GM21381 (cell line): Measurements from ENCODE around the gene TBC1D32.

Source experiments
- ATAC-seq: cut with Tn5 transposase; IDR thresholded peaks from one replicate; pipeline ENCODE4 v1.9.1; 2021; ENCODE audit warnings: mild to moderate bottlenecking, moderate library complexity; ENCODE audit not compliant: unreplicated experiment

Gene TBC1D32

GRCh38 chr6:121032268-121033006 is 301.8 kb downstream of the TBC1D32 start:
- ATAC-seq: no peak
